CD14-positive monocyte (primary cell): ENCODE data around the gene ALDH9A1. TPM values are rescaled to one million over a fixed set of nuclear protein-coding genes. Genes with fewer than 3 reads are reported as not detected.

ENCODE experiments used
- DNase-seq, 3 donors: peaks; one replicate each; pipeline ENCODE4 v3.0.0-alpha.2; 2011 to 2022
- H2AFZ ChIP-seq: 2 replicates; pipeline ENCODE4 v1.6.0; 2012; ENCODE audit warnings: mild to moderate bottlenecking, low read depth, low read length, inconsistent platforms; ENCODE audit not compliant: insufficient read depth, poor library complexity, severe bottlenecking
- H3K27ac ChIP-seq, 2 donors: 1 replicate in 1 of 2; 2 replicates in 1 of 2; pipeline ENCODE4 v1.5.1; 2012 to 2013; ENCODE audit warnings: low read length in 2 of 2, control low read depth in 1 of 2, inconsistent platforms in 1 of 2, low read depth in 1 of 2, mild to moderate bottlenecking in 1 of 2
- H3K27me3 ChIP-seq, 2 donors: one replicate each; pipeline versions ENCODE4 v1.6.0 to v1.6.1; 2011 to 2013; ENCODE audit warnings: low read length in 2 of 2; ENCODE audit not compliant: control insufficient read depth in 2 of 2, insufficient read depth in 2 of 2
- H3K36me3 ChIP-seq, 2 donors: replicated peaks in 1 of 2; 1 replicate in 1 of 2; 2 replicates in 1 of 2; pipeline versions ENCODE4 v1.5.1 to v1.6.1; 2012 to 2013; ENCODE audit warnings: low read length in 2 of 2, control low read depth in 1 of 2, inconsistent platforms in 1 of 2, mild to moderate bottlenecking in 1 of 2; ENCODE audit not compliant: insufficient read depth in 2 of 2, control insufficient read depth in 1 of 2
- H3K4me1 ChIP-seq, 2 donors: 1 replicate in 1 of 2; 2 replicates in 1 of 2; pipeline versions ENCODE4 v1.5.1 to v1.6.1; 2012 to 2013; ENCODE audit warnings: low read length in 2 of 2, control low read depth in 1 of 2, inconsistent platforms in 1 of 2, mild to moderate bottlenecking in 1 of 2, moderate library complexity in 1 of 2; ENCODE audit not compliant: insufficient read depth in 2 of 2, control insufficient read depth in 1 of 2
- H3K4me2 ChIP-seq: replicated peaks from 2 replicates; pipeline ENCODE3; 2012; ENCODE audit warnings: low read length, moderate library complexity, mild to moderate bottlenecking; ENCODE audit not compliant: poor library complexity, severe bottlenecking; ENCODE audit errors: extremely low read depth
- H3K4me3 ChIP-seq, 3 experiments: fragments of 200-600 bp in 1 of 3; sonication (generic) in 1 of 3; replicated peaks in 1 of 3; 1 replicate in 2 of 3; 2 replicates in 1 of 3; pipeline ENCODE4 v1.5.1; 2011 to 2013; ENCODE audit warnings: low read length in 3 of 3, mild to moderate bottlenecking in 3 of 3, control low read depth in 2 of 3, low read depth in 2 of 3, inconsistent platforms in 1 of 3, moderate library complexity in 1 of 3
- H3K79me2 ChIP-seq: 2 replicates; pipeline ENCODE4 v1.6.0; 2012; ENCODE audit warnings: mild to moderate bottlenecking, control low read depth, inconsistent platforms, low read length, moderate library complexity; ENCODE audit not compliant: insufficient read depth
- H3K9ac ChIP-seq: 2 replicates; pipeline ENCODE4 v1.6.0; 2017; ENCODE audit warnings: low read length, mild to moderate bottlenecking; ENCODE audit not compliant: insufficient read depth, poor library complexity, severe bottlenecking
- H3K9me3 ChIP-seq, 2 donors: replicated peaks in 1 of 2; 1 replicate in 1 of 2; 2 replicates in 1 of 2; pipeline versions ENCODE4 v1.5.1 to v1.6.1; 2012 to 2013; ENCODE audit warnings: low read length in 2 of 2, control low read depth in 1 of 2; ENCODE audit not compliant: control insufficient read depth in 1 of 2, insufficient read depth in 1 of 2
- H4K20me1 ChIP-seq: 2 replicates; pipeline ENCODE4 v1.6.0; 2012; ENCODE audit warnings: mild to moderate bottlenecking, low read length, control low read depth, moderate library complexity; ENCODE audit not compliant: insufficient read depth
- H3K27ac Mint-ChIP-seq, 7 donors: one replicate each; pipeline ENCODE4 v1.8.0; 2020; ENCODE audit warnings: mild to moderate bottlenecking in 7 of 7, mixed read lengths in 7 of 7, moderate library complexity in 6 of 7, inconsistent platforms in 2 of 7
- H3K27me3 Mint-ChIP-seq, 3 donors: one replicate each; pipeline ENCODE4 v1.8.0; 2021 to 2022; ENCODE audit warnings: low read depth in 3 of 3, mild to moderate bottlenecking in 3 of 3, mixed read lengths in 3 of 3, moderate library complexity in 3 of 3, inconsistent platforms in 1 of 3
- H3K36me3 Mint-ChIP-seq, 2 donors: one replicate each; pipeline ENCODE4 v1.8.0; 2020; ENCODE audit warnings: mixed read lengths in 2 of 2, inconsistent platforms in 1 of 2, mild to moderate bottlenecking in 1 of 2
- H3K4me1 Mint-ChIP-seq: one replicate; pipeline ENCODE4 v1.8.0; 2020; ENCODE audit warnings: mild to moderate bottlenecking, mixed read lengths
- H3K4me3 Mint-ChIP-seq, 2 donors: one replicate each; pipeline ENCODE4 v1.8.0; 2020; ENCODE audit warnings: mild to moderate bottlenecking in 2 of 2, mixed read lengths in 2 of 2, moderate library complexity in 1 of 2
- H3K9me3 Mint-ChIP-seq, 7 donors: one replicate each; pipeline ENCODE4 v1.8.0; 2020 to 2022; ENCODE audit warnings: mixed read lengths in 7 of 7, mild to moderate bottlenecking in 6 of 7, moderate library complexity in 6 of 7, inconsistent platforms in 2 of 7
- WGBS: methylation state at CpG from one replicate; pipeline ENCODE4 v1.1.5; 2013; ENCODE audit warnings: missing lambda C conversion rate; ENCODE audit not compliant: insufficient coverage; 5-methylcytosine and 5-hydroxymethylcytosine counted together
- intact Hi-C, 2 donors: fragments of 100-400 bp; cut with micrococcal nuclease; formaldehyde crosslinking; loops; one replicate each; pipeline versions ENCODE4 v1.15.0 to v1.15.1; 2023
- polyA plus RNA-seq, 3 donors: library from polyadenylated mRNA; depleted of rRNA in 1 of 3; unstranded in 2 of 3; stranded (reverse) in 1 of 3; fragments of 300-500 nt in 2 of 3; fragments of >200 nt in 1 of 3; fragmentation: Illumina TruSeq in 2 of 3; gene quantifications; 1 replicate in 2 of 3; 2 replicates in 1 of 3; pipeline ENCODE4 v1.2.3, GENCODE V29; 2012 to 2021
- TF ChIP-seq, protein P1 (sequence below): fragments of 200-600 bp; IDR thresholded peaks from one replicate; pipeline ENCODE4 v1.8.0; 2022; ENCODE audit warnings: antibody characterized with exemption, mild to moderate bottlenecking

Gene ALDH9A1
- polyA plus RNA-seq, 3 donors: 23.7 to 60.0 (median 57.7) TPM

DNA sequence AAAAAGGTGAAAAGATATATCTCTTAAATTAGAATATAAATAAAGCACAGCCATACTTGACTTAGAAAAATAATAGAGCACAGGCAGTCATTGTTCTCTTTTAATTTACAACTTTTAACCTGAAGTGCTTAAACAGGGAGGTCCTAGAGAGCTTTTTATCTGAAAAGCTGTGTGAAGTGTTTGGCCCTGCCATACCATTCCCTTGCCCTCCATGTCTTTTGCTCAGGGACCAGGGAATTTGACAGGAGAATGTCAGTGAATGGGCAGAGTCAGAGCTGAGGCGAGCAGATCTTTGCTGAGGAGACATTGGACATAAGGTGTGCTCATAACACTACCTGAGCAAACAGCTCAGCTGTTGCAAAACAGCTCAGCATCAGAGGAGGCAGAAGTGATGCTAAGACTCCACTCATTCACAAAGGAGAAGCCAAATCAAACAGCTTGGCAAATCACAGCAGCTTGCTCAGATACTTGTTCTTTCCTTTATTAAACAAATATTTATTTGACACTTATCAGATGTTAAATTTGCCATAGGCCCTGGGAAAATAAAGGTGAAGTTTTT, 82.2 kb downstream of the ALDH9A1 start:
- no peak overlapping the region for H3K4me3 ChIP-seq
- Mint-ChIP-seq H3K27me3 (peaks cover 14 to 16% (median 15%) of the 10 kb centered on the region in 3 donors), H3K4me1 (peaks cover under 1% of the 10 kb centered on the region), H3K36me3 (no peaks in the 10 kb centered on the region), H3K4me3 (no peak overlapping the region), H3K9me3 (peaks cover 0 to 10% (median 5%) of the 10 kb centered on the region in 7 donors), H3K27ac (no peak overlapping the region)
- no peaks in the 10 kb centered on the region for H3K4me1 ChIP-seq
- peaks cover 5 to 7% of the 10 kb centered on the region in 2 donors for H3K27me3 ChIP-seq
- H2AFZ ChIP-seq: no peak overlapping the region
- intact Hi-C loops: no loop called here
- no peak for DNase-seq
- no peaks in the 10 kb centered on the region for H4K20me1 ChIP-seq
- no peak overlapping the region for H3K27ac ChIP-seq
- WGBS: 100% methylated on average over 1 of the region's 1 CpG
- H3K9me3 ChIP-seq: peaks cover 0 to 3% of the 10 kb centered on the region in 2 donors
- H3K79me2 ChIP-seq: no peaks in the 10 kb centered on the region
- TF ChIP-seq, protein P1, sequence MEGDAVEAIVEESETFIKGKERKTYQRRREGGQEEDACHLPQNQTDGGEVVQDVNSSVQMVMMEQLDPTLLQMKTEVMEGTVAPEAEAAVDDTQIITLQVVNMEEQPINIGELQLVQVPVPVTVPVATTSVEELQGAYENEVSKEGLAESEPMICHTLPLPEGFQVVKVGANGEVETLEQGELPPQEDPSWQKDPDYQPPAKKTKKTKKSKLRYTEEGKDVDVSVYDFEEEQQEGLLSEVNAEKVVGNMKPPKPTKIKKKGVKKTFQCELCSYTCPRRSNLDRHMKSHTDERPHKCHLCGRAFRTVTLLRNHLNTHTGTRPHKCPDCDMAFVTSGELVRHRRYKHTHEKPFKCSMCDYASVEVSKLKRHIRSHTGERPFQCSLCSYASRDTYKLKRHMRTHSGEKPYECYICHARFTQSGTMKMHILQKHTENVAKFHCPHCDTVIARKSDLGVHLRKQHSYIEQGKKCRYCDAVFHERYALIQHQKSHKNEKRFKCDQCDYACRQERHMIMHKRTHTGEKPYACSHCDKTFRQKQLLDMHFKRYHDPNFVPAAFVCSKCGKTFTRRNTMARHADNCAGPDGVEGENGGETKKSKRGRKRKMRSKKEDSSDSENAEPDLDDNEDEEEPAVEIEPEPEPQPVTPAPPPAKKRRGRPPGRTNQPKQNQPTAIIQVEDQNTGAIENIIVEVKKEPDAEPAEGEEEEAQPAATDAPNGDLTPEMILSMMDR: no peak
- H3K9ac ChIP-seq: no peak overlapping the region
- H3K36me3 ChIP-seq: no peaks in the 10 kb centered on the region
- H3K4me2 ChIP-seq: no peak overlapping the region

Other genes starting within 250 kb of the ALDH9A1 start
- gene LRRC52, start 154.6 kb downstream of the ALDH9A1 start, polyA plus RNA-seq: not detected
- gene MGST3, start 67.3 kb downstream of the ALDH9A1 start, polyA plus RNA-seq: 100 to 1,000 TPM in 2 of 3 donors, 10 to 100 TPM in 1; 57.9 to 228 (median 189) TPM
- gene TMCO1, start 70.3 kb upstream of the ALDH9A1 start, polyA plus RNA-seq: 100 to 1,000 TPM in 2 of 3 donors, 10 to 100 TPM in 1; 24.1 to 154 (median 146) TPM
- 10 to 100 TPM; 12.4 to 15.4 (median 12.8) TPM for gene UCK2, start 129.1 kb upstream of the ALDH9A1 start, polyA plus RNA-seq